Left lobe of liver (tissue), 2 donors: Measurements from ENCODE around the gene ZMYND10. TPM values are rescaled to one million over a fixed set of nuclear protein-coding genes. Genes with fewer than 3 reads are reported as not detected.

Source experiments
- ATAC-seq: fragments of 200-7000 bp; cut with Tn5 transposase; one replicate; pipeline ENCODE4 v1.9.1; 2020; ENCODE audit warnings: mild to moderate bottlenecking, moderate library complexity
- DNase-seq: peaks from one replicate; pipeline ENCODE4 v3.0.0-alpha.2; 2020; ENCODE audit warnings: low spot score
- total RNA-seq: library from RNA; stranded (reverse); gene quantifications from one replicate; pipeline ENCODE4 v1.2.1, GENCODE V29; 2021
- donor health status: DM: no; HTN: no; CAD: no; lungs with moderate emphysema.
- donor health status: DM: no; HTN: yes; CAD: no.

The ZMYND10 gene
- 1.7 TPM for total RNA-seq

DNA sequence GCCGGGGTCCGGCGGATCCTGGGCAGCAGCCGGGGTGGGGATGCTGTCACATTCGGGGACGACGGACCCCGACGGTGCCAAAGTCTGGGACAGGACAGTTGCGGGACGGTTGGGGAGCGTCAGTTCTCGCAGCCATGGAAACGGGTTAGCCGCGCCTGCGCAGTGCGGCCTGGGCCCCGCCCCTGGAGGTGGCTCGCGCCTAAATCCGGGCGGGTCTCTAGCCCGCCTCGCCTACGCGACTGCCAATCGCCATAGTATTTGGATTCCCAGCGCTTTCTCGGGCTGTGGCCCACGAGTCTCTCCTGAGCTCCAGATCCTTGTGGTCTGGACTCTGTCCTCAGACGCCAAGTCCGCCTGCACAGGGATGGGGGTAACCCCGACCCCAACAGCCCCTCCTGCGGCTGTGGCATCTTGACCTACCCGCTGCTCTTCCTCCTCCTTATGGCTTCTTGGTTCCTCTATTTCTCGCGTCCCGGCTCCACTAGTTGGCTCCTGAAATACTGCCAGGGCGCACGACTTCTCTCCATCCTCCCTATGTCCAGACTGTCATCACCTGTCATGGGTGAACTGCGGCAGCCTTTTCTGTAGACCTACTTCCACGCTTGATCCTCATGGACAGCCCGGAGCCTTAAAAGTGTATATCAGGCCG is at the start of gene ZMYND10:
Gene ZMYND10 (minus strand): TSS at position 147 of the 649 bp plus-strand sequence. CDS start 153 bp downstream, outside the sequence.
- DNase-seq (peak; percentile 71), ATAC-seq (peak; percentile 35)

DNA sequence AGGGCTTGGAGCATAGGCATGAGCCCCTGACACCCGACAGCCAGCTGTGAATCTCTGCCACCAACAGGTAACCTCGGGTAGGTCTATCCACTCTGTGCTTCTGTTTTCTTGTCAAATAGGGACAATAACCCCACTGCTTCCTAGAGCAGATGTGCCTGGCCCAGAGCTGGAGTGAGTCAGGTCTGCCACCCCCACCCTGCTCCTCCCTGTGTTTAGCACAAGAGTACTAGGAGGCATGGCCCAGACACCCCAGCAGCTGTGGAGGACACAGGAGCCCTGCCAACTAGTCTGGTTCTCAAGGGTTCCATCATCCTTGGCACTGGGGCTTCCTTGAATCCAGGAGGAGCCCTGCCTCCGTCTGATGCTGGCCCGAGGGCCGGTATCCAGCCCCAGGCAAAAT is 47.5 kb upstream of the ZMYND10 start:
- DNase-seq (no peak), ATAC-seq (no peak)

DNA sequence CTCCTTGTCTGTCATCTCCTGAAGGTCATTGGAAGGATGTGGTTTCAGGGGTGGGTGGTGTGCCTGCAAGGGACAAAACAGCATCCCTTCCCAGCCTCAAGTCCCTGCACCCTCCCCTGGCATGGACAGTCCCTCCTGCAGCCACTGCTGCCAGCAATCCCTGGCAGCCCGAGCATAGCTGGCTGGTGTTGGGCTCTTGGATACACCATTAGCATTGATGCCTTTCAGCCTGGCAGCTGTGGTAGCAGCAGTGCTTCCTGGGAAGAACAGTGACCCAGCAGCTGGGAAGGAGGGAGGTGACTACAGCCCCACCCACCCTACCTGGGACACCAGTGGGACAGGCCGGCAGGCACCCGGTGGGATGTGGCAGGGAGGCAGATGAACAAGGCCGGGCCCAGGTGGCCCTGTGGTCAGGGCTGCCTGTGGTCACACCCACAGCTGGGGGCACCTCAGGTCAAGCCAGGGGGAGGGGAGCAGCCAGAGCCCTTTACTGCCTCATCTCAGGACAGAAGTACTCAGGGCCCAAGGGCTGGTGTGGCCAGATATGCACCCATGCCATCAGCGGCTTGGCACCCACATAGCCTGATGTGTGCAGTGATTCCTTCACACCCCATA is 46.7 kb upstream of the ZMYND10 start:
- DNase-seq (no peak), ATAC-seq (no peak)

DNA sequence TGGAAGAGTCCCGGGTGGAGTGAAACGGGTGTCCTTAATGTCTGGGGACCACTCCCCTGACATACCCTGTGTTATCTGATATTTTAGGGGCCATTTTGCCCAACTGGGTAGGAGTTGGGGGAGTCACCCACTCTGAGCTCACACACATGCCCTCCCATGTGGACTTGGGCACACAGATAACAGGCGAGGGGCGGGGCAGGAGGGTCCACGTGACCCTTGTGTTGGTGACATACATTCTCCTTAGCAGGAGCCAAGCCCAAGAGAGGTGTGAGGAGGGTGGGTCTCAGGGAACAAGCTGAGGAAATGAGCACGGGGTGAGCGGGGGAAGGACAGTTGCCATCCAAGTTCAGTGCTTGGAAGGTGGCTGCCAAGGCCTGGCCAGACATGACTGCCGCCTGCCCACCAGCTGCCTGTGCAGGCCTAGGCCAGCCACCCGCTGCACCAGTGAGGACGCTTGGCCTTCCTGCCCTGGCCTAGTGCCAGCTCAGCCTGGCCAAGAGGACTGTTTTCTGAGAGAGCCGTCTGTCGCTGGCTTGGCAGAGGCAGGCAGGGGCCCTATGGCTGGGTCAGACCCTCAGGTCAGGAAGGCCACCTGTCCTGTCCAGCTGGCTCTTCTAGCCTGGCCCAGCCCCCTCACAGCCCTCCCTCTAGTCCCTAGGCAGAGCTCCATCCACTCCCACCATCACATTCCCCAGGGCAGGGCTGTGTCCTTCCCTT is 45.1 kb upstream of the ZMYND10 start:
- ATAC-seq (peak; percentile 78), DNase-seq (peak; percentile 68)

DNA sequence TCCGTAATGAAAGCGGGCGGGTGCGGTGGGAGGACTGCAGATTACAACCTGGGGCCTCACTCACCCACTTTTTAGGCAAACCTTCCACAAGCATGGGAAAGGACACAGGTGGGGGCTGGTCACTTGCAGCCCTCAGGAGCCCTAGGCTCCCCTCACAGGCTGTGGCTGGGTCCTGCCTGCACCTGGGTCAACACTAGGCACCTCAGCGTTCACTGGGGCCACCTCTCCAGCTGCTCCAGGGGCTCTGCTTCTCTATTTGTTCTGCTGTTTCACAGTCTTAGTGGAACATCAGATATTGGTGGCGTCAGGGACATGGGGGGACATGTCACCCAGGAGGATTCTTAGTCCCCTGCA is 43.9 kb upstream of the ZMYND10 start:
- DNase-seq = no peak

DNA sequence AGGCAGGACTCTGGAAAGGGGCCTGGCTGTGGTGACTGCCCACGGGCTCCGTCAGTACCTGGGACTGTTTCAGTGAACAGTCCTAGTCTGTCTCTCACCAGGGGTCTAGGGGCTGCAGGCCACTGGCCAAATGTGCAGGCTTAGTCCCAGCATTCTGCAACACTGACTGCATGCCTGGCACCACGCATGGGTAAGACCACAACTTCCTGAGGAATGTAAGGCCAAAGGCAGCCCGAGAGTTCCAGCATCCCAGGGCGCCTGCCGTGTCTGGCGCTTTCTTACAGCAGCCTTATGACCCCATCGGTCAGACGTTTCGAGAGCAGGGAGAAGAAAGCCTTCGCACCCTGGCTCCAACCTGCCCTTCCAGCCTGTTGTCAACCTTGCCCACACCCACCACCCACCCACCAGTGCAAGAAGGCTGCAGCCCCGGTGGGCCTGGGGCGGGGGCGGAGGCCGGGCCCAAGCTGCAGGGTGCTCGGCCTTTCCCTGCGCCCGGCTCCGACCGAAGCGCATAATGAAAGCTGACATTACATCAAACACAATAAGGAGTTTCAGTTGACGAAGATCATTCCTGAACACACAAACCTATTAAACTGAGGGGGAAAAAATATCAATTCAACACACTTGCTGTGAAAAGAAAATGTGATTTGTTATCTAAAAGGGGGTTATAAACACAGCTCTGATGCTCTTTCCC is 43.3 kb upstream of the ZMYND10 start:
- ATAC-seq (no peak), DNase-seq (no peak)

More for the DNA sequence above, 43.9 kb upstream of the ZMYND10 start:
- ATAC-seq = no peak

DNA sequence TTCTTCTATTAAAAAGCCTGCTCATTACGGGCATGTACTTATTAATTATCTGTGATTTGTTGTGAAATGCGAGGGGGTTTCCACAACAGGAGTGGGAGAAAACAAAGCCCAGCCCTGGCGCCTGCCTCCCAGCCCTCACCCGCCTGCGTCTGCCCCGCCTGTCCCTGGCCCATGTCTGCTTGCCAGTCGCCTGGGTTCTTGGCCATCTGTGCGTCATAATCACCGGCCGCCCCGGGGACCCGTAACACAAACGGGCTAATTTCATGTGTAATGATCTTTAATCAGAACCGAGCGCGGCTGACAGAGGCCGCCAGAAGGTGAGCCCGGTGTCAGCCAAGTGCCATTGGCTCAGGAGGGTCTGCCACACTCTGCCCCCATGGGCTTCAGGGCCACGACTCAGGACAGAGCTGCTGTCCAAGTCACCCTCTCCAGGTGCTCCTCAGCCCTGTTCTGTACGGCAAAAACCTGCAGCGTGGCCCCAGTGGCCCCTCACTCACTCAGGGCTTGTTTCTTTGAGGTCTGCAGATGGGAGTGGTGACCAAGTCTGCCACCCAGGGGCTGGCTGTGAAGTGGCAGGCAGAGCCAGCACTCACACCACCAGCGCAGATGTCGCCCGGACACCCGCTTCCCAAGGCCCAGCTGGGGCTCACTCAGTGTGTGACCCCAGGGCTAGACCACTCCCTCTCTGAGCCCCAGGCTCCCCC is 42.6 kb upstream of the ZMYND10 start:
- no peak for DNase-seq
- ATAC-seq = no peak

DNA sequence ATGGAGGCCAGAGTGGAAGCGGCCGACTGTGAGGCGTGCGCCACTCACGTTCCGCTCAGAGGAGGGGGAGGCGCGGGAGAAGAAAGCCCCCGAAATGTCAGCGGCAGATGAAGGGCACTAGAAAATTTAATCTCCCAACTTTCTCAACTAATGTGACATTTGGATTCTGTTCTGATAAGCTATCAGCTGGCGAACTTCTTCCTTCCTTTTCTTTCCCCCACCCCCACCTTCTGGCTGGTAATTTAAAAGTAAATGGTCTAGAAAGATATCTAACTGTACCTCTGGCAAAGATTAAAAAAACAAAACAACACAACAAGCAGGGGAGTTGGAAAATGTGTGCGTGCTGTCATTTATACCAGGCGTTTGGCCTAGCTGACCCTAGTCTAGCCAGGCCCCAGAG is 40.2 kb upstream of the ZMYND10 start:
- no peak for DNase-seq
- no peak for ATAC-seq

DNA sequence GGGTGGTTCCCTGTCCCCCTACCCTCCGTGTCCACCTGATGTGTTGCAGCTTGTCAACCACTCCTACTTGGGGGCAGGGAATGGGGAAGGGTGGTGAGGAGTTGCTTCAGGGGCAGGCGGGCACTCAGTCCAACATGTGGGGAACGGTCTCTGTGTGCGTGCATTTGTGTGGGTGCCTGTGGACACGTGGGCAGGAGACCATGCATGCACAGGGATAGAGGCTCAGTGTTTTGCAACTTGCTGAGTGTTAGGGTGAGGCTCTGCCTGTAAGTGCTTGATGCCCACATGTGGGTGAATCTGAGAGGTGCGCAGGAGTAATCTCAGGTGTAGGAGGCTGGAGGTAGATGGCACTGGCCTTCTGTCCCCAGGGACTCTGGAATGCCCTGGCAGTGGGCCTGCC is 38.2 kb upstream of the ZMYND10 start:
- ATAC-seq = no peak
- DNase-seq = no peak

DNA sequence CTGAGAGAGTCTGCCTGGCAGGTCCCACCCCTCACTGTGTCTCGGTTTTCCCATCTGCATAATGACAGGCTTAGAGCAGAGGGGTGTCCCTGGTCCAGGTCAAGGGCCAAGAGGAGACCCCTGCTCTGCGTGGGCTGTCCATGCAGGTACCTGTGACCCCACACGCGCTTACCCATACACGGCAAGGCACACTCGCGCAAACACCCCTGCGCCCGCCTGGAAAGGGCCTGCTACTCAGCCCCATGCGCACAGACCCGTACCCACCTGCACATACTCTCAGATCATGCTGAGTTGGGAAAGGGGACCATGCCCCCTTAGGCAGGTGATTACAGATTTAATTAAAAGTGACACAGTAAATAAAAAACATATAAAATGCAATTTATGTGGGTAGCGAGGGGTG is 37.2 kb upstream of the ZMYND10 start:
- ATAC-seq (no peak), DNase-seq (no peak)

DNA sequence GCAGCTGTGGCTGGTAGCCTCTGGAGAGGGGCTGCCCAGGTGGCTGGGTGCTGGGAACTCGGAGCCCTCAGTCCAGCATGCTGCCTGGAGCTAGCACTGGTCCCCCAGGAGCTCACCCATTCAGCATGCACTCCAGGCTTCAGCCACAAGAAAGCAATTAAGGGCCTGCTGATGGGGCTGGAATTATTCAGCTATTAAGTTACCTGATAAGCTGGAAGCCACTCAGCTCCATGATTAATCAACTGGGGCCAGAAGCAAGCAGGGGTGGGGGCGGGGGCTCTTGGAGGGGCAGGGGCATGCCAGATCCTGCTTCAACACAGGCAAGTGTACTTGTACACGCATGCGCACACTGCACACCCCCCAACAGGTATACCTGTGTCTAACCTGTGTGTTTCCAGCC is 35.9 kb upstream of the ZMYND10 start:
- DNase-seq (no peak), ATAC-seq (no peak)

DNA sequence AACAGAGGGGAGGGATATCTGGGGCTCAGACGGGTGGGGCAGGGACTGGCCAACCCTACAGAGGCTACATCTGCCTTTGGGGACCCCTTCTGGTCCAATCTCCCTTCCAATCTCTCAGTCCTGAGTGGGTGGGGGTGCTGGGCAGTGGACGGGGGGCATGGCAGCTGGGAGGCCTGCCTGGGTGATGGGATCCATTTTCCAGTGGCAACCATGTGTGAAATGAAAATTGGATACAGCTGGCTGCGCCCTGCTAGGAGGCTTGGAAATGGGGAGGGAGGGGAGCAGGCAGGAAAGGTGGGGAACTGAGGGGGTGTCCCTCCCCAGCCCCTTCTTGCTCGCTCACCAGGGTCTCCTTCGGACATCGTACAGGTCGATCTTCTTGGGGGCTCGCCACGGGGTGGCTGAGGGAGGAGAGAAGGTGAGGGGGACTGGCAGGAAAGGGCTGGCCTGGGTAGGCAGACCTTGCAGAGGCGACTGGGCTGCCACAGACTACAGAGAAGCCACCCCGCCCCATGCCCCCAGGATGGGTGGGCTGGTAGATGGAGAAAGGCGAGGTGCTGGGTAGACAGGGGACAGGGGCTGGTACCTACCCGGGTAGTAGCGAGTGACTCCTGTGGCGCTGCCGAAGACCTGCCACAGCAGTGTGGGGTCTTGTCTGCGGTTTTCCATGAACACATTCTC is 35.0 kb upstream of the ZMYND10 start:
- DNase-seq (no peak), ATAC-seq (no peak)

DNA sequence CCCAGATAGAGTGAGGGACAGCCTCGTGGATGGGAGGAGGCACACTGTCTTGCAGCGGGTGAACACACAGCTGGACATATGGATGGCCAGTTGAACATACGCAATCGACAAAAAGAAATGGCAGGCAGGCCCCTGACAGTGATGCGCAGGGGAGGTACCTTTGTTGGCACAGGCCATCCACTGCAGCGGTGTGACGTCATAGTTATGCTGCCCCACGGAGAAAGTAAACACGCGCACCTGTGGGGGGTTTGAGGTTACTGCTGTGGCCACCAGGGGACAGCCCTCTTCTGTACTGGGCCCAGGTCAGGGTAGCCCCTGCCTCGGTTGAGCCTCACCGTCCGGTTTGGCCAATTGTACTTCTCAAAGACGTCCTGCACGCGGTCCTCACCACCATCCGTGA is 33.2 kb upstream of the ZMYND10 start:
- ATAC-seq = no peak

DNA sequence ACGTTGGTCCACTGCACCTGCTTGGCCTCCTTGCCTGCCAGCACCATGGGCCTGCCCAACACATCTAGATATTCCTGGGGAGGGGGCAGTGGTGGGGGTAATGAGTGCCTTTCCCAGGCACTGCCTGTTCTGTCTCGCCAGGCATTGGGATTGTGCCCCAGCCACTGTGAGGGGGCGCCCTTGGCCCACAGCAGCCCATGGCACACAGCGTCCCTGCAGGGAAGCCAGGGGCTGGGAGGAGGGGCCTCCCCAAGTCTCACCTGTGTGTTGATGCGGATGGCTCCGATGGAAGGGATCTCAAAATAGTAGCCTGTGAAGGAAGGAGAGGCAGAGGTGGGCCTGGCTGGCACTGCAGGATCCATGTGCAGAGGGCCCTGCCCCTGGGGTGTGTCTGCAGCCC is 32.5 kb upstream of the ZMYND10 start:
- ATAC-seq (no peak), DNase-seq (no peak)

More for the DNA sequence above, 33.2 kb upstream of the ZMYND10 start:
- DNase-seq = no peak

DNA sequence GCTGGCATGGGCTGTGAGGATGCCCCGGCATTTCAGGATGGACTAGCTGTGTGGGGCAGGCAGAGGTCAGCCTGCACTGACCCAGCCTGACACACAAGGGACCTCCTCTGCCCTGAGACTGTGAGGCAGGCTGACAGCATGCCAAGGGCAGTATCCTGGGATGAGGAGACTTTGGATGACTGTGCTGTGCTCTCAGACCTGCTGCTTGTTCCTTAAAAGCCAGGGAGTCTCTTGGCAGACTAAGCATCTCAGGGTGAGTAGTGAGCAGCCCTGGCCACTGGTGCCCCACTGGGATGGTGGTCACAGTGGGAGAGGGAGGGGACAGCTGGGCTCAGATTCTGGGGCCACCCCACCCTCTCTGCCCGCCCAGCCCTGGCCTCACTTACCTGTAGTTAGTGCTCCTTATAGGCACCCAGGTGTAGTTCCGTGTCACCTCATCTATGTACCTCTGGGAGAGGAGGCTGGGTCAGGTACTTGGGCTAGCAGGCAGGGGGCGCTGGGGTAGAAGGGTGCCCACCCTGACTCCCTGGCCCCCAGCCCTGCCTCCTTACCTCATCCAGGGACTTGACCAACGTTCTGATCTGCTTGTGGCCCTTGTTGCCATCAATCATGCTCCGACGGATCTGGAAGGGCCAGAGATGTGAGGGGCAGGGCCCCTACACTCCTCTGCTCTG is 29.9 kb upstream of the ZMYND10 start:
- peak; percentile 15 for ATAC-seq
- no peak for DNase-seq

DNA sequence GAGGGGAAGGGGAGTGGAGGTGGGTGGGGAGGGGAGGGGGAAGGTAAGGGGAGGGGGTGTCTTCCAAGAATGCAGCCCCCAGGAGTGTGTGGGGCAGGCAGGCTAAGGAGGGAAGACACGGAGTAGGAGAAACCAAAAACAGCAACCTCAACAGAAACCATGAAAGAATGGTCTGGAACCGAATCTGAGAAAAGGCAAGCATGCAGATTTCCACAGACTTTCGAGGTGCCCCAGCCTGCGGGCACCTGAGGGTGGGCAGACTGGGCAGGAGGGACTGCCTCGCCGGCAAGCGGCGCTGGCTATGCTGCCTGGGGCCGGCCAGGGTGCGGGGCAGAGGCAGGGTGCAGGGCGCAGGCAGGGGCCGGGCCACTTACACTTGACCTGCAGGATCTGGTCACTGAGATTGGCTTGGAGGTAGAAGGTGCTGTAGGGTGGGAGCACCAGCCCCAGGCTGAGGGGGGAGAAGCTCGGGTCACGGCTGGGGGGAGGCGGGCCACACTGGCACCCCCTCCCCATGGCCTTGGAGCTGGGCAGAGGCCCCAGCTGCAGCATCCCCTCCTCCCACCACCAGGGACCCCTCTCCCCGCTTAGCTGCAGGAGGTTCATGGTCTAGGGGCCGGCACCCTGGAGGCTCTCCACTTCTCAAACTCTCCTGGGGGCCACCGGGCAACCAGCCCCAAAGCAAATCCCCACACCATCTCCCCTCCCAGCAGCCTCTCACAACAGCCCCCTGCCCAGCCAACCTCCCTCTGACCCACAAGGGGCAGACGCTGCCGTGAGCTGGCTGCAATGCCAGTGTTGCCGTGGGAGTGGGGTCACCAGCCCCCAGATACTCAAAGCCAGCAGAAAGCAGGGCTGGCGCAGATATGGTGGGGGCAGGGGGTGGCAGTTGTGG is 29.1 kb upstream of the ZMYND10 start:
- ATAC-seq = no peak
- DNase-seq = no peak

DNA sequence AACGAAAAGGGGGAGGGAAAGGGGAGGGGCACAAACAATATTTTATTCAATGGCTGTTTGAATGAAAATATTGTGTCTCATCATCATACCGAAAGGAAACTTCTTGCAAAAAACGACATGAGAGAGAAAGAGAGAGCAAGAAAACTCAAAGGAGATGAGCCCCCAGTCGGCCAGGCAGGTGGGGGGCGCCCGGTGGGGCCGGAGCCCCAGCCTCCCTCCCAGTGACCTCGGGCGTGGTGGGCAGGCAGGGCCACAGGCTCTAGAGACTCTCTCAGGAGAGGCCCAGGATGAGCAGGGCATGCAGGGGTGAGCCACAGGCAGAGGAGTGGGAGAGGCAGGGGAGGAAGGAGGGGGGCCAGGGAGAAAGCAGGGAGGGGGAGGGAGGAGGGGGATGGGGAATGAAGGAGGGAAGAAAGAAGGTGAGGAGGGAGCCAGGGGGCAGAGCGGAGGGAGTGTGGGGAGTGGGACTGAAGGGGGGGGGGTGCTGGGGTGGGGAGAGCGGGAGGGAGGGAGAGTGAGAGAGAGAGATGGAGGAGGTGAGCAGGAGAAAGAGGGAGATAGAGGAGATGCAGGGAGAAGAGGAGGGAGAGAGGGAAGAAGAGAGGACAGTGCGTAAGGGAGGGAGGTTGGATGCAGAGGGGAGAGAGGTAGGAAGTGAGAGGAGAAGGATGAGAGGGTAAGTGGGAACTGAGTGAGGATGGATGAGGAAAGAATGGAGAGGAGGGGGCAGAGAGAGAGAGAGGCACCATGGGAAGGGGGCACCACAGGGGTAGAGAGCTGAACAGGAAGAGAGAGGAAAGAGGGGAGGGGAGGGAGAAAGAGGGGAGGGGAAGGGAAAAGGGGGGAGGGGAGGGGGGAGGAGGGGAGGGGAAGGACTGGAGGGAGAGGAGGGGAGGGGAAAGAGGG is 27.9 kb upstream of the ZMYND10 start:
- DNase-seq = no peak
- ATAC-seq = no peak

DNA sequence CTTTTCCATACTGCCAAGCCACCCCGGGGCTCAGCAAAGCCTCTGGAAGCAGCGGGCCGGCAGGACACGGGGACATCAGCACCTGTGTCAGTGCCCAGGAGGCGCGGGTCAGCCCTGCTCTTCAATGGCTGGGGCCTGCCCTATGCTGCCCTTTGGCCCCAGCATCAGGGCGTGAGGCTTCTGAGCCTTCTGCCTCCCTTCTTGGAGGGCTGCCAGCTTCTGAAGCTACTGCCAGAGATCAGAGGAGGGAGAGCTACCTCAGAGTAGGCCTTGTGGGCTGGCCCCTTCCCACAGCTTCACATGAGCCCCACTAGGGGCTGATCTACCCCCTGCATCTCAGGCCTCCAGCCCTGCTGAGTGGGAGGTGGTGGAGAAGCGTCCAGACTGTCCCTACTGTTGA is 26.8 kb upstream of the ZMYND10 start:
- DNase-seq (no peak), ATAC-seq (peak; percentile 16)
